ENCODE data around the gene COX10. TPM values are rescaled to one million over a fixed set of nuclear protein-coding genes. Genes with fewer than 3 reads are reported as not detected.

Gene COX10
- total RNA-seq, 1 donor from 2014 or later: 20.8 TPM

GRCh38 chr17:14125518-14126137 lies 56.3 kb downstream of the COX10 start:
- H3K36me3 Mint-ChIP-seq (ENCODE audit: low read depth): peaks cover 2% of the 10 kb centered on the region
- H3K27ac Mint-ChIP-seq: no peak overlapping the region
- CTCF ChIA-PET: no interaction called here
- intact Hi-C loops (cut with micrococcal nuclease): no loop called here
- no peak for TF ChIP-seq CTCF (IDR thresholded peaks at IDR 0.05)
- POLR2A ChIA-PET: no interaction called here
- no peak for DNase-seq
- H3K27me3 Mint-ChIP-seq: no peaks in the 10 kb centered on the region
- H3K4me1 Mint-ChIP-seq: peaks cover 21% of the 10 kb centered on the region
- H3K9me3 Mint-ChIP-seq: no peaks in the 10 kb centered on the region
- no peak for ATAC-seq (ENCODE audit: low read depth)
- H3K4me3 Mint-ChIP-seq: no peak overlapping the region

- intact Hi-C loops (cut with micrococcal nuclease): no loop called here
- Mint-ChIP-seq H3K4me1 (no peaks in the 10 kb centered on the region), H3K4me3 (no peak overlapping the region), H3K27ac (no peak overlapping the region), H3K36me3 (ENCODE audit: low read depth) (peaks cover 2% of the 10 kb centered on the region), H3K9me3 (no peaks in the 10 kb centered on the region), H3K27me3 (no peaks in the 10 kb centered on the region)
- ChIA-PET POLR2A (no interaction called here), CTCF (no interaction called here)
- no peak for TF ChIP-seq CTCF (IDR thresholded peaks at IDR 0.05)
- DNase-seq: no peak
- no peak for ATAC-seq (ENCODE audit: low read depth)
Observed at GRCh38 chr17:14133104-14133503, 63.8 kb downstream of the COX10 start.

GRCh38 chr17:14134456-14134855 lies 65.2 kb downstream of the COX10 start:
- ATAC-seq (ENCODE audit: low read depth) (no peak), DNase-seq (no peak)
- no peak overlapping the region for H3K27ac Mint-ChIP-seq
- no peaks in the 10 kb centered on the region for H3K27me3 Mint-ChIP-seq
- no peak for TF ChIP-seq CTCF (IDR thresholded peaks at IDR 0.05)
- ChIA-PET CTCF (no interaction called here), POLR2A (no interaction called here)
- H3K4me3 Mint-ChIP-seq: no peak overlapping the region
- intact Hi-C loops (cut with micrococcal nuclease): no loop called here
- no peaks in the 10 kb centered on the region for H3K4me1 Mint-ChIP-seq
- no peaks in the 10 kb centered on the region for H3K9me3 Mint-ChIP-seq
- H3K36me3 Mint-ChIP-seq (ENCODE audit: low read depth): peaks cover under 1% of the 10 kb centered on the region

DNA sequence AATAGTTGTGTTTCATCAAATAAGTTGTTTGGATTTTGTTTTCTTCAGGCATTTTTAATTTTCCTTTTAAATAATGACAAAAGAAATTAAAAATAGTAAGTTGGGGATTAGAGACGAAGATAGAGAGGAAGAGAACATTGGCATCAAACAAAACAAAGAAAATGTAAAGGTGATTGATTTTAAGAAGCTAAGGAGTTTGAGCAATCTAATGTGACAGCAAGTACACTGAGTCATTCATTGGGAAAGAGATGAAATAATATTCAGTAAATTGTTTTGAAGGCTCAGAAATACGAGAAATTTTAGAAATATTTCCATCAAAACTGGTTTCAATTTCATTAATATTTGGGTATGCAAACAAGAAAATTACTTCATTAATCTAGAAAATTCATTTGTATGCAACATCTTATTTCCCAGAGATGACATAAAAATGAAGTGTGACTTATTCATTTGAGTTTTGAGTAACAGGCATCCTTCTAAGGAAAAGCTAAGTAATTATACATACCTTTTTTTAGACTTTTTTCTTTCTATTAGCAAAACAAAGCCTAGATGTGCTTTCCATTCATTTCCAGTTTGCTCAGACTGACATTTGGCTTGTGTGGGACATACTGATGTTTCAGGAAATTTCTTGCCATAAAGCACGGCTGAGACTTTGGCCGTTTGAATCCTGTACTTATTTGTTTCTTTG lies 66.7 kb downstream of the COX10 start:
- POLR2A ChIA-PET: no interaction called here
- intact Hi-C loops (cut with micrococcal nuclease): no loop called here
- TF ChIP-seq CTCF (IDR thresholded peaks at IDR 0.05): no peak
- Mint-ChIP-seq H3K36me3 (ENCODE audit: low read depth) (no peaks in the 10 kb centered on the region), H3K4me3 (no peak overlapping the region), H3K27me3 (no peaks in the 10 kb centered on the region), H3K27ac (no peak overlapping the region), H3K4me1 (no peaks in the 10 kb centered on the region), H3K9me3 (no peaks in the 10 kb centered on the region)
- no peak for DNase-seq
- CTCF ChIA-PET: no interaction called here
- no peak for ATAC-seq (ENCODE audit: low read depth)

GRCh38 chr17:14138649-14139048 lies 69.3 kb downstream of the COX10 start:
- DNase-seq (no peak), ATAC-seq (ENCODE audit: low read depth) (no peak)
- Mint-ChIP-seq H3K4me1 (no peaks in the 10 kb centered on the region), H3K27ac (no peak overlapping the region), H3K9me3 (no peaks in the 10 kb centered on the region), H3K27me3 (no peaks in the 10 kb centered on the region), H3K4me3 (no peak overlapping the region), H3K36me3 (ENCODE audit: low read depth) (no peaks in the 10 kb centered on the region)
- ChIA-PET POLR2A (no interaction called here), CTCF (no interaction called here)
- no peak for TF ChIP-seq CTCF (IDR thresholded peaks at IDR 0.05)
- intact Hi-C loops (cut with micrococcal nuclease): no loop called here

All from activated B cell treated with CpG ODN at 0.5 μM for 24 hours (primary cell).